ENCODE measurements around the gene TICAM2.

The TICAM2 gene

GRCh38 chr5:115530426-115530825, 71.9 kb downstream of the TICAM2 start:
- no peak for DNase-seq

Measured in NCI-H446 (cell line).